Endothelial cell of umbilical vein (primary cell): ENCODE results near the gene SOHLH1. TPM values are rescaled to one million over a fixed set of nuclear protein-coding genes. Genes with fewer than 3 reads are reported as not detected.

ENCODE experiments used
- BruUV-seq: library from RNA; stranded (reverse); fragments of 400-500 nt; replicated peaks from 2 replicates; lab custom pipeline; 2021; lab: Mats Ljungman, UMichigan
- CTCF ChIA-PET: fragments of 300-600, 350-600 bp; sonication (Branson Sonifier 250); formaldehyde crosslinking; loops from one replicate; lab custom pipeline; 2021; ENCODE audit warnings: antibody characterized with exemption, inconsistent platforms; lab: Charles Lee
- POLR2A ChIA-PET: fragments of 300-600, 350-600 bp; sonication (Branson Sonifier 250); formaldehyde crosslinking; loops from one replicate; lab custom pipeline; 2021; ENCODE audit warnings: antibody characterized with exemption, inconsistent platforms; lab: Charles Lee
- DNase-seq: peaks from one replicate; pipeline ENCODE4 v3.0.0-alpha.2; 2011; ENCODE audit warnings: low read depth, low spot score
- FAIRE-seq: peaks from 2 replicates; lab custom pipeline; 2011; peaks lifted over from hg19 to GRCh38; lab: Jason Lieb, UNC
- H2AFZ ChIP-seq: 2 replicates; pipeline ENCODE4 v1.6.0; 2012; ENCODE audit warnings: low read depth, low read length, control low read depth, inconsistent platforms
- H3K27ac ChIP-seq: 2 replicates; pipeline ENCODE4 v1.5.1; 2011; ENCODE audit warnings: low read depth, mild to moderate bottlenecking, control low read depth, low read length, moderate library complexity; ENCODE audit not compliant: insufficient read depth
- H3K27me3 ChIP-seq, 2 experiments: 2 replicates each; pipeline versions ENCODE4 v1.6.0 to v1.6.1; 2011; ENCODE audit warnings: low read length in 2 of 2, mixed read lengths in 1 of 2; ENCODE audit not compliant: control insufficient read depth in 2 of 2, insufficient read depth in 2 of 2
- H3K36me3 ChIP-seq, 2 experiments: 2 replicates in 1 of 2; 3 replicates in 1 of 2; pipeline ENCODE4 v1.5.1; 2011; ENCODE audit warnings: low read length in 2 of 2, mild to moderate bottlenecking in 1 of 2, moderate library complexity in 1 of 2; ENCODE audit not compliant: control insufficient read depth in 2 of 2, insufficient read depth in 2 of 2; ENCODE audit errors: extremely low read depth in 1 of 2
- H3K4me1 ChIP-seq: 3 replicates; pipeline ENCODE4 v1.5.1; 2011; ENCODE audit warnings: mild to moderate bottlenecking, low read length; ENCODE audit not compliant: control insufficient read depth, insufficient read depth; ENCODE audit errors: extremely low read depth
- H3K4me2 ChIP-seq: 2 replicates; pipeline ENCODE4 v1.6.1; 2011; ENCODE audit warnings: low read length, control low read depth, mixed read lengths; ENCODE audit not compliant: insufficient read depth
- H3K4me3 ChIP-seq, 3 experiments: fragments of 200-600 bp in 1 of 3; sonication (generic), shearing (Covaris generic) in 1 of 3; replicated peaks in 1 of 3; 2 replicates each; pipeline ENCODE4 v1.5.1; 2011 to 2016; ENCODE audit warnings: control low read depth in 3 of 3, low read length in 3 of 3, mild to moderate bottlenecking in 2 of 3, inconsistent platforms in 1 of 3, low read depth in 1 of 3, moderate library complexity in 1 of 3; ENCODE audit not compliant: insufficient read depth in 1 of 3
- H3K79me2 ChIP-seq: 2 replicates; pipeline ENCODE4 v1.6.0; 2012; ENCODE audit warnings: low read length, inconsistent platforms; ENCODE audit not compliant: control insufficient read depth, insufficient read depth
- H3K9ac ChIP-seq: replicated peaks from 2 replicates; pipeline ENCODE3; 2011; ENCODE audit warnings: low read length, control low read depth; ENCODE audit not compliant: insufficient read depth; ENCODE audit errors: extremely low read depth
- H3K9me1 ChIP-seq: replicated peaks from 3 replicates; pipeline ENCODE4 v1.6.0; 2011; ENCODE audit warnings: mild to moderate bottlenecking, low read length; ENCODE audit not compliant: control insufficient read depth, insufficient read depth; ENCODE audit errors: extremely low read depth
- H3K9me3 ChIP-seq: replicated peaks from 2 replicates; pipeline ENCODE4 v1.5.1; 2012; ENCODE audit warnings: low read length, inconsistent platforms; ENCODE audit not compliant: control insufficient read depth, insufficient read depth
- H4K20me1 ChIP-seq: replicated peaks from 2 replicates; pipeline ENCODE3; 2011; ENCODE audit warnings: mild to moderate bottlenecking, low read length; ENCODE audit not compliant: control insufficient read depth, insufficient read depth; ENCODE audit errors: extremely low read depth
- EZH2 ChIP-seq: IDR thresholded peaks from 2 replicates; pipeline ENCODE4 v1.6.1; 2012; ENCODE audit warnings: borderline replicate concordance, low read depth, mild to moderate bottlenecking, moderate library complexity, low read length, inconsistent platforms; ENCODE audit not compliant: severe bottlenecking
- FOS ChIP-seq: IDR thresholded peaks from 2 replicates; pipeline ENCODE4 v1.6.1; 2011; ENCODE audit warnings: mild to moderate bottlenecking, low read length, moderate library complexity, borderline replicate concordance; ENCODE audit not compliant: insufficient read depth
- GATA2 ChIP-seq: IDR thresholded peaks from 2 replicates; pipeline ENCODE4 v1.7.0; 2011; ENCODE audit warnings: low read depth, mild to moderate bottlenecking, moderate library complexity, mixed read lengths, low read length; ENCODE audit not compliant: insufficient read length, insufficient read depth
- JUN ChIP-seq: IDR thresholded peaks from 2 replicates; pipeline ENCODE4 v1.6.1; 2011; ENCODE audit warnings: borderline replicate concordance, low read depth; ENCODE audit not compliant: insufficient read length, insufficient read depth
- MYC ChIP-seq: IDR thresholded peaks from one replicate; pipeline ENCODE4 v1.6.1; 2011; ENCODE audit warnings: mild to moderate bottlenecking, low read depth, low read length
- POLR2A ChIP-seq: IDR thresholded peaks from 2 replicates; pipeline ENCODE4 v1.6.1; 2012; ENCODE audit warnings: low read depth, mild to moderate bottlenecking, control low read depth, low read length
- POLR2AphosphoS5 ChIP-seq: IDR thresholded peaks from 2 replicates; pipeline ENCODE4 v1.6.1; 2012; ENCODE audit warnings: low read depth, mild to moderate bottlenecking, control low read depth, low read length, moderate library complexity; ENCODE audit not compliant: insufficient read depth
- dilution Hi-C: fragments of 300-500 bp; cut with MboI; formaldehyde crosslinking; loops from one replicate; pipeline ENCODE4 v1.15.0; 2019; ENCODE audit warnings: low sequenced_read_pairs; ENCODE audit not compliant: extremely low pct_ligation_motif_present
- intact Hi-C: fragments of 100-400 bp; cut with micrococcal nuclease; formaldehyde crosslinking; loops from one replicate; pipeline ENCODE4 v1.10.0; 2022
- polyA plus RNA-seq, 4 experiments: library from polyadenylated mRNA; depleted of rRNA in 3 of 4; stranded (reverse) in 3 of 4; unstranded in 1 of 4; fragments of >200 nt; gene quantifications; 2 replicates each; pipeline versions ENCODE4 v1.2.1 to v1.2.3, GENCODE V29; 2011 to 2012; ENCODE audit warnings: missing spikeins in 1 of 4
- total RNA-seq: library from RNA; stranded (reverse); gene quantifications from 2 replicates; pipeline ENCODE4 v1.2.3, GENCODE V29; 2021
- TF ChIP-seq, protein P1 (sequence below): IDR thresholded peaks from 2 replicates; pipeline ENCODE4 v1.6.1; 2011; ENCODE audit not compliant: insufficient read depth, insufficient read length
- TF ChIP-seq, protein P2 (sequence below), 2 donors: IDR thresholded peaks; 1 replicate in 1 of 2; 2 replicates in 1 of 2; pipeline ENCODE4 v1.5.1; 2011; ENCODE audit warnings: low read length in 2 of 2, mild to moderate bottlenecking in 2 of 2, moderate library complexity in 2 of 2, control low read depth in 1 of 2, inconsistent platforms in 1 of 2, low read depth in 1 of 2; ENCODE audit not compliant: insufficient read depth in 1 of 2; ENCODE audit errors: extremely low read depth in 1 of 2

The SOHLH1 gene
- total and polyA plus RNA-seq, 2 donors (not counting 3 experiments of a cell fraction or from before 2014, with no cell fraction given) = not detected

DNA sequence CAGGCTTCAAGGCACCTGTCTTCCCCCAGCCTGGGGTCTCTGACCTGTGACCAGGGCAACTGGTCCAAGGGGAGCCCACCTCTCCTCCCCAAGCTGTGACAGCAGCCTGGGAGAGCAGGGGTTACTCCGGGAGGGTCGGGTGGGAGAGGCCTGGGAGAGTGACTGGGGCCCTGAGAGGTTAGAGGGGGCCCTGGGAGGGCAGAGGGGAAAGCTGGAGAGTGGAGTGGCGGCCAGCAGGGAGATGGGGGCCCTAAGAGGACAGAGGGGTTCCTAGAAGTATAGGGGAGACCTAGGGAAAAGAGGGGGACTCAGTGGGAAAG, 35.9 kb downstream of the SOHLH1 start:
- CTCF ChIA-PET = no interaction called here
- POLR2A ChIA-PET = no interaction called here
- FAIRE-seq = no peak

More for the DNA sequence above, 35.9 kb downstream of the SOHLH1 start:
- Histone ChIP-seq H3K9me1 (no peaks in the 10 kb centered on the region), H3K4me3 (no peak overlapping the region), H3K36me3 (no peaks in the 10 kb centered on the region), H2AFZ (no peak overlapping the region), H3K9ac (no peak overlapping the region), H3K4me2 (no peak overlapping the region), H4K20me1 (no peaks in the 10 kb centered on the region), H3K27me3 (no peaks in the 10 kb centered on the region), H3K79me2 (no peaks in the 10 kb centered on the region), H3K4me1 (no peaks in the 10 kb centered on the region), H3K9me3 (no peaks in the 10 kb centered on the region), H3K27ac (no peak overlapping the region)
- DNase-seq = no peak
- dilution Hi-C loops (no loop called here), intact Hi-C loops (no loop called here)
- TF ChIP-seq GATA2 (no peak), POLR2AphosphoS5 (no peak), POLR2A (no peak), FOS (no peak), JUN (no peak), EZH2 (no peak), MYC (no peak)
- TF ChIP-seq, protein P1, sequence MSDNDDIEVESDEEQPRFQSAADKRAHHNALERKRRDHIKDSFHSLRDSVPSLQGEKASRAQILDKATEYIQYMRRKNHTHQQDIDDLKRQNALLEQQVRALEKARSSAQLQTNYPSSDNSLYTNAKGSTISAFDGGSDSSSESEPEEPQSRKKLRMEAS = no peak
- TF ChIP-seq, protein P2, sequence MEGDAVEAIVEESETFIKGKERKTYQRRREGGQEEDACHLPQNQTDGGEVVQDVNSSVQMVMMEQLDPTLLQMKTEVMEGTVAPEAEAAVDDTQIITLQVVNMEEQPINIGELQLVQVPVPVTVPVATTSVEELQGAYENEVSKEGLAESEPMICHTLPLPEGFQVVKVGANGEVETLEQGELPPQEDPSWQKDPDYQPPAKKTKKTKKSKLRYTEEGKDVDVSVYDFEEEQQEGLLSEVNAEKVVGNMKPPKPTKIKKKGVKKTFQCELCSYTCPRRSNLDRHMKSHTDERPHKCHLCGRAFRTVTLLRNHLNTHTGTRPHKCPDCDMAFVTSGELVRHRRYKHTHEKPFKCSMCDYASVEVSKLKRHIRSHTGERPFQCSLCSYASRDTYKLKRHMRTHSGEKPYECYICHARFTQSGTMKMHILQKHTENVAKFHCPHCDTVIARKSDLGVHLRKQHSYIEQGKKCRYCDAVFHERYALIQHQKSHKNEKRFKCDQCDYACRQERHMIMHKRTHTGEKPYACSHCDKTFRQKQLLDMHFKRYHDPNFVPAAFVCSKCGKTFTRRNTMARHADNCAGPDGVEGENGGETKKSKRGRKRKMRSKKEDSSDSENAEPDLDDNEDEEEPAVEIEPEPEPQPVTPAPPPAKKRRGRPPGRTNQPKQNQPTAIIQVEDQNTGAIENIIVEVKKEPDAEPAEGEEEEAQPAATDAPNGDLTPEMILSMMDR (IDR thresholded peaks at IDR 0.05; ENCODE audit: extremely low read depth in 1 of 2, insufficient read depth in 1 of 2, low read depth in 1 of 2, low read length in 2 of 2) = no peak
- BruUV-seq = no TSS peak
